IPS-18a (cell line): ENCODE results near the gene HRK.

Source experiments
- H3K27ac ChIP-seq: one replicate; pipeline ENCODE4 v1.5.1; 2013; ENCODE audit warnings: low read length
- H3K27me3 ChIP-seq: one replicate; pipeline ENCODE4 v1.6.1; 2013; ENCODE audit warnings: mild to moderate bottlenecking, low read length; ENCODE audit not compliant: control insufficient read depth, insufficient read depth
- H3K36me3 ChIP-seq: one replicate; pipeline ENCODE4 v1.6.1; 2013; ENCODE audit warnings: low read depth, low read length; ENCODE audit not compliant: control insufficient read depth
- H3K4me1 ChIP-seq: one replicate; pipeline ENCODE4 v1.6.1; 2013; ENCODE audit warnings: low read depth, low read length; ENCODE audit not compliant: control insufficient read depth
- H3K4me3 ChIP-seq: one replicate; pipeline ENCODE4 v1.5.1; 2013; ENCODE audit warnings: low read length
- H3K9ac ChIP-seq: one replicate; pipeline ENCODE4 v1.6.1; 2013; ENCODE audit warnings: mild to moderate bottlenecking, low read length, moderate library complexity
- H3K9me3 ChIP-seq: one replicate; pipeline ENCODE4 v1.6.1; 2013; ENCODE audit warnings: low read depth, low read length; ENCODE audit not compliant: control insufficient read depth

HRK gene

DNA sequence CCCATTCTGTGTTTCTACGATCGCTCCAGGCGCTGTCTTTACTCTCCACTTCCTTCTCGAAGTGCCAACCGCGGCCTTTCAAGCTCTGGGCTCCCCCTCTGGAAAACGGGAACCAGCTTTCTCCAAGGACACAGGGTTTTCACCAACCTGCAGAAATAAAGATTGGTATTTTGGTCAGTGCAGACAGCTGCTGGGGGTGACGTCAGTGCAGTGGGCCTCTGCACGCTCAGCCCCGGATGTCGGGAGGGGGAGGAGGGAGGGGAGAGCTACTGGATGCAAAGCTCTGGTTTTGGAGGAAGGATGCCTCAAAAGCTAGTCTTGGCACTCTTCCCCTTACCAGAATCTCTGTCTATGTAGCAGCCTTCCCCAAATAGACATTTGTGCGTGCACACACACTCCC, 19.9 kb downstream of the HRK start:
- H3K9me3 ChIP-seq: no peaks in the 10 kb centered on the region
- peaks cover 4% of the 10 kb centered on the region for H3K4me1 ChIP-seq
- H3K9ac ChIP-seq: no peak overlapping the region
- H3K36me3 ChIP-seq: no peaks in the 10 kb centered on the region
- no peak overlapping the region for H3K4me3 ChIP-seq
- no peaks in the 10 kb centered on the region for H3K27me3 ChIP-seq
- H3K27ac ChIP-seq: no peak overlapping the region

DNA sequence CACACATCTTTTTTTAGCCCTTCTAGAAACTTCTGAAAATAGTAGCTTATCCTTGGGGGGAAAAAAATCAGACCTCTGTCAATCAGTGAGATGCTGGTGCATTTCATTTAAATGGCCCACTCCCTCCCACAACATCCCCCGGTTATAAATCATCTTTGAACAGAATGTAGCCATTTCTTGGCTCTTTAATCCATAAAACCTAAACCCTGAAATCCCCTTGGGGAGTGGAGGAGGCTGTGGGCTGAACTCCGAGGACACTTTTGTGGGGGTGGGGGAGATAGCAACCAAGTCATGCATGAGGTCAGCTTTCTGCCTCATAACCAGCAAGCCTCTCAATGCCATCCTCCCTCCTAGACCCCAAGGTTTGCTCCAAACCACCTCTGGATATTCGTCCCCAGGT, 21.0 kb downstream of the HRK start:
- Histone ChIP-seq H3K27me3 (no peaks in the 10 kb centered on the region), H3K4me1 (peaks cover 4% of the 10 kb centered on the region), H3K27ac (no peak overlapping the region), H3K9me3 (no peaks in the 10 kb centered on the region), H3K36me3 (no peaks in the 10 kb centered on the region), H3K9ac (no peak overlapping the region), H3K4me3 (no peak overlapping the region)

DNA sequence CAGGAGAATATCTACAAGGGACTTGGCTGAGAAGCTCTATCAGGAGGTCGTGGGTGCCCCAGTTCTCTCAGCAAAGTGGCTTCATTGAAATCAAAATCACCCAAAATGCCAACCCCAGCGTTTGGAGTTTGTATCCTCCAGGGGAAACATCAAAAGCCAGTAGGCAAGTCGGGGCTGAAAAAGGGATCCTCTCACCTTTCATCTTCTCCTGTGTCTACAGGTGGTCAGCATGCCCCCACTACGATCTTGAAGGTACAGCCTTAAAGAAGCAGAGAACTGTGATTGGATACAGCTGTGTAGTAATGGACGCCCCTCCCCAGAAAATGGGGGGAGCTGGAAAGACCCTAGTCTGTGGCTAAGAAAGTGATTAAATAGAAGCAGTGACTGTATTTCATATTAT, 22.2 kb downstream of the HRK start:
- no peak overlapping the region for H3K4me3 ChIP-seq
- H3K27ac ChIP-seq: no peak overlapping the region
- H3K4me1 ChIP-seq: peaks cover 4% of the 10 kb centered on the region
- H3K36me3 ChIP-seq: no peaks in the 10 kb centered on the region
- no peaks in the 10 kb centered on the region for H3K9me3 ChIP-seq
- H3K27me3 ChIP-seq: no peaks in the 10 kb centered on the region
- H3K9ac ChIP-seq: no peak overlapping the region

DNA sequence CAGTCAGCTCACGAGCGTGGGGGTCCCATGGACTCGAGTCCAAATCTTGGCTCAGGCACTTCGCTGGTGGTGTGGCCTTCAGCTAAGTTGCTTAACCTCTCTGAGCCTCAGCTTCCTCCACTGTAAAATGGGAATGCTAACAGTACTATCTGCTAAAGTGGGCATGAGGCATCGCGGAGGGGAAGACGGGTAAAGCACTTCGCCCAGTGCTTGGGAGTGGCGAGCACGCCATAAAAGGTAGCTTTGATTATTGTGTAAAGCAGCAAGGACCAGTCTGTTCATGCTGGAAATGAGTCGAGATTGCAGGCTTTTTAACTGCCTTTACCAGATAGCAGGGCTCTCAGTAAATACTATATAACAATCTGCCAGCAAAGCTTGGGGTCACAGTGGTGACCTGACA, 24.5 kb downstream of the HRK start:
- Histone ChIP-seq H3K27ac (no peak overlapping the region), H3K36me3 (no peaks in the 10 kb centered on the region), H3K9me3 (no peaks in the 10 kb centered on the region), H3K4me3 (no peak overlapping the region), H3K9ac (no peak overlapping the region), H3K27me3 (no peaks in the 10 kb centered on the region), H3K4me1 (peaks cover 4% of the 10 kb centered on the region)

DNA sequence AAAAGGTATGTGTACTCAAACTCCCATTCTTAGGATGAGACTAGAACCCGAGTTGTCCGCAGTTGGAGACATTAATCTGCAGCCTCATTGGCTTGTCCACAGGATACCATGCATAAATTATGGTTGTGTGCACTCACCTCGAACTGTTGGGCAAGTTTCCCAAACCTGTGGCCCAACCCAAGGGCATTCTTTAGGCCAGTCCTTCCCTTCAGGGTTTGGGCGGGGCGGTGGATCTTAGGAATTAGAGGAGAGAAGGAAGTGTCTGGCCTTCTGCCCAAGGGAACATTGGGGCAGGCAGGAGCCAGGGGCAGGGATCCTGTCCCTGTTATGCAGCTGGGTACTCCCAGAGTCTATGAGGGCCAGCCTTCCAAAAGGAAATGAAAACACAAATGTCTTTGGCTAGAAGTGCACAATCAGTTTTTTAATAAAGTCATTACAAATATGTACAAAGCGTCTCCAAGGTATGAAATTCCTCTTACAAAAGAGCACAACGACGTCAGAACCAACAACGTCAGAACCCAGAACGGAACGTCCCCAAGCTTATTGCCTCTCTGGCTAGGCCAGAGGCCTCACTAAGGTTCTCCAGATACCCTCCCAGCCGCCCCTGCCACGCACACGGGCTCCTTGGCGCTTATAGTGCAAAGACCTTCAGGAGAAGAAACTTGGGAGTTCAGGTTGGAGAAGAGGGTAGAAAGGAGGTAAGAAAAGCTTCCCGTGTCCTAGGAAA, 25.3 kb downstream of the HRK start:
- Histone ChIP-seq H3K27me3 (no peaks in the 10 kb centered on the region), H3K36me3 (no peaks in the 10 kb centered on the region), H3K4me1 (peaks cover 4% of the 10 kb centered on the region), H3K4me3 (no peak overlapping the region), H3K27ac (no peak overlapping the region), H3K9me3 (no peaks in the 10 kb centered on the region), H3K9ac (no peak overlapping the region)

DNA sequence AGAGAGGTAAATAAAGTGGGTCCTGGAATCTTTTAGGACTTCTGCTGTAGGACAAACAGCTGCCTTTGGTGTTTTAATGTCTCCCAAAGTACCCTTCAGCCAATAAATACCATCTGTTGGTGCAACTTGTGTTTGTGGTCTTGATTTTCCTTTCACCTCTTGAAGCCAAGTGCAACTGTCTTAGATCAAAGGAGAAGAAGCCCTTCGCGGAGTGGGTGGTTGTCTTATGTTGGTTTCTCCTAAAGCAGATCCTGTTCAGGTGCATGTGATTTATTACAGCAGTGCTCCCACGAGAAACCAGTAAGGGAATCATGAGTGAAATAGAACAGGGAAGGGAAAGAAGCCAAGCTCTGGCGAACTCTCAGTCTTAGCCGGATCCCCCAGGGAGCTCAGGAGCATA, 27.7 kb downstream of the HRK start:
- no peaks in the 10 kb centered on the region for H3K9me3 ChIP-seq
- no peak overlapping the region for H3K9ac ChIP-seq
- no peaks in the 10 kb centered on the region for H3K4me1 ChIP-seq
- no peaks in the 10 kb centered on the region for H3K36me3 ChIP-seq
- no peak overlapping the region for H3K27ac ChIP-seq
- H3K4me3 ChIP-seq: no peak overlapping the region
- H3K27me3 ChIP-seq: no peaks in the 10 kb centered on the region

DNA sequence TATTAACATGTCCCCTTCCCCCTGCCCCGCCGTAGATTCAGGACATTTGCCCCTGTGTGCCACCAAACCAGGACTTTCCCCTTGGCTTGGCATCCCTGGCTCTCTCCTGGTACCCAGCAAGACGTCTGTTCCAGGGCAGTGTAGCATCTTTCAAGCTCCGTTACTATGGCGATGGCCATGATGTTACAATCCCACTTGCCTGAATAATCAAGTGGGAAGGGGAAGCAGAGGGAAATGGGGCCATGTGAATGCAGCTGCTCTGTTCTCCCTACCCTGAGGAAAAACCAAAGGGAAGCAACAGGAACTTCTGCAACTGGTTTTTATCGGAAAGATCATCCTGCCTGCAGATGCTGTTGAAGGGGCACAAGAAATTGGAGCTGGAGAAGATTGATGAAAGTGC, 28.9 kb downstream of the HRK start:
- no peaks in the 10 kb centered on the region for H3K9me3 ChIP-seq
- no peaks in the 10 kb centered on the region for H3K27me3 ChIP-seq
- no peak overlapping the region for H3K27ac ChIP-seq

DNA sequence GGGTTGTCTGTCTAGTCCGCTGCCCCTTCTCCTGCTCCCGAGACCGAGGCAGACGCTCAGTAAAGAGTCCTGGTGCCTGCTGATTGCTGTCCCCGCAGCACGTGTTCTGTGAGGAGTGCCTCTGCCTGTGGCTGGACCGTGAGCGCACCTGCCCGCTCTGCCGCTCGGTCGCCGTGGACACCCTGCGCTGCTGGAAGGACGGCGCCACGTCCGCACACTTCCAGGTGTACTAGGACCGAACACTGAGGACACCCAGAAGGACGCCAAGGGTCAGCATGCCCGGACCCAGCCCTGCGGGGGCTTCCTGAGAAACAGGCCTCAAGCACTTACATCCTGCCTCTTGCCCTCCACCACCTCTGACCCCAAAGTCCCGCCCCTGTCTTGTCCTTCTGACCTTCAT, 32.0 kb downstream of the HRK start:
- no peak overlapping the region for H3K27ac ChIP-seq
- no peaks in the 10 kb centered on the region for H3K4me1 ChIP-seq
- H3K27me3 ChIP-seq: no peaks in the 10 kb centered on the region
- H3K9me3 ChIP-seq: no peaks in the 10 kb centered on the region
- no peaks in the 10 kb centered on the region for H3K36me3 ChIP-seq
- H3K4me3 ChIP-seq: no peak overlapping the region
- H3K9ac ChIP-seq: no peak overlapping the region

More for the DNA sequence above, 28.9 kb downstream of the HRK start:
- Histone ChIP-seq H3K4me1 (no peaks in the 10 kb centered on the region), H3K9ac (no peak overlapping the region), H3K4me3 (no peak overlapping the region), H3K36me3 (no peaks in the 10 kb centered on the region)

DNA sequence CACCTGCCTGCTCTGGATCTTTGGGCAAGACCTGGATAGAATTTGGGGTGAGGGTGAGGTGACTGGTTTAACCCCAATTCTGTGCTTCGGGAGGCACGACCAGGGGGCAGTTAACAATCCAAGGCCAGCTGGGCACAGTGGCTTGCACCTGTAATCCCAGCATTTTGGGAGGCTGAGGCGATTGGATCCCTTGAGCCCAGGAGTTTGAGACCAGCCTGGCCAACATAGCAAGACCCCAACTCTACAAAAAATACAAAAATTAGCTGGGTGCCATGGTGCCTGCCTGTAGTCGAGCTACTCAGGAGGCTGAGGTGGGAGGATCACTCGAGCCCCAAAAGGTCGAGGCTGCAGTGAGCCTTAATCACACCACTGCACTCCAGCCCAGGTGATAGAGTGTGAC, 38.2 kb downstream of the HRK start:
- Histone ChIP-seq H3K27ac (no peak overlapping the region), H3K9ac (no peak overlapping the region), H3K4me3 (no peak overlapping the region), H3K36me3 (no peaks in the 10 kb centered on the region), H3K4me1 (no peaks in the 10 kb centered on the region), H3K27me3 (no peaks in the 10 kb centered on the region), H3K9me3 (no peaks in the 10 kb centered on the region)

DNA sequence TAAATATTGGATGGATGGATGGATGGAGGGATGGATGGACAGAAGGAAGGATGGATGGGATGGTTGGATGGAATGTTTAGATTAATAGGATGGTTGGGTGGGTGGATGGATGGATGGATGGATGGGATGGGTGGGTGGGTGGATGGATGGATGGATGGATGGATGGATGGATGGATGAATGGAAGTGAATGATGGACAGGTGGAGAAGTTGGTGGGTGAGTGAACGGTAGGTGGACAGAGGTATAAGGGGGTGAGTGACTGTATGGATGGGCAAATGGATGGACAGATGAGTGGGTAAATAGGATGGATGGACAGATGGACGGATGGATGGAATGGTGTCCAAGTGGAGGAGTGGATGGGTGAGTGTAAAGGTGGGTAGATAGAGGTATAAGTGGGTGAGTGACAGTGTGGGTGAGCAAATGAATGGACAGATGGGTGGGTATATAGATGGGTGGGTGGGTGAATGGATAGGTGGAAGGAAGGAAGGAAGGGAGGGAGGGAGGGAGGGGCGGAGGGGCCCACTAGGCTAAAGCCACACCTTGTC, 41.9 kb downstream of the HRK start:
- no peak overlapping the region for H3K4me3 ChIP-seq
- H3K36me3 ChIP-seq: peaks cover 3% of the 10 kb centered on the region
- no peaks in the 10 kb centered on the region for H3K4me1 ChIP-seq
- no peak overlapping the region for H3K9ac ChIP-seq
- no peaks in the 10 kb centered on the region for H3K9me3 ChIP-seq
- H3K27me3 ChIP-seq: no peaks in the 10 kb centered on the region
- H3K27ac ChIP-seq: no peak overlapping the region

DNA sequence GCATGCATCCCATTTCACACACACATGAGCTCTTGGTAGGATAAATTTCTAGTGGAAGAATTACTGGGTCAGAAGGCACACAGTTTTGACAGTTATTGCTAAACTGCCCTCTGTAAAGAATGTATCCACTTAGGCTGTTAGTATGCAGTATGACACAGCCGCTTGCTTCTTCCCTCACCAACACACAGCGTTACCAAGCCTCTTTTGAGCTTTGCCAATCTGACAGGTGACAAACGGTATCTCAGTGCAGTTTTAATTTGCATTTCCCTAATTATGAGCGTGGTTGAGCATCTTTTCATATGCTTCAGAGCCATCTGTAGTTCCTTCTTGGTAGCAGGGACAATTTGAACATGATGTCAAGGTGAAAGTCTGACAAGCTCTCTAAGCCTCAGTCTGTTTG, 42.9 kb downstream of the HRK start:
- Histone ChIP-seq H3K4me3 (no peak overlapping the region), H3K27me3 (no peaks in the 10 kb centered on the region), H3K9me3 (no peaks in the 10 kb centered on the region), H3K27ac (no peak overlapping the region), H3K4me1 (no peaks in the 10 kb centered on the region), H3K36me3 (peaks cover 3% of the 10 kb centered on the region), H3K9ac (no peak overlapping the region)

DNA sequence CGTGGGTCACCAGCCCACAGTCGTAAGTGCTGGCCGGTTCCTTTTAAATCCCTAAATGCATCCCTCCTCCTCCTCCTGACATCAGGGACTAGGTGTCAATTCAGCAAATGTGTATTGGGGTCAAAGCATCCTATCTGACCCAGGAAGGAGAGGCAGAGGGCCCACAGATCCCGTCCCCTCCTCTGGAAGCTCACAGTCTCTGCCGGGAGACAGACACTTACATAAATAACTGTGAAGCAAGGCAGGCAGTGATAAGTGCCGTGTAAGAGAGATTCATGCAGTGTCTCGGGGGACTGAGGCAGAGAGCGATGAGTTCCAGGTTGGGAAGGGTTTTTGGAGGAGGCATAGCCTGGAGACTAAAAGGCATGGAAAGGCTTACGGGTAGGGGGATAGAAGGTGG, 44.1 kb downstream of the HRK start:
- H3K27ac ChIP-seq: no peak overlapping the region
- H3K4me3 ChIP-seq: no peak overlapping the region
- H3K27me3 ChIP-seq: no peaks in the 10 kb centered on the region
- H3K9me3 ChIP-seq: no peaks in the 10 kb centered on the region
- H3K9ac ChIP-seq: no peak overlapping the region
- no peaks in the 10 kb centered on the region for H3K4me1 ChIP-seq
- H3K36me3 ChIP-seq: peaks cover 3% of the 10 kb centered on the region
